H1 (cell line): ENCODE measurements around the gene BLNK. TPM values are rescaled to one million over a fixed set of nuclear protein-coding genes. Genes with fewer than 3 reads are reported as not detected.
A peak's percentile ranks its signal among the peaks of the same experiment; 100 is the strongest.

Experiments
- CTCF ChIA-PET: fragments of 300-600 bp; sonication (Branson Sonifier 250); formaldehyde crosslinking; loops from one replicate; lab custom pipeline; 2021; ENCODE audit not compliant: partially characterized antibody; lab: Charles Lee
- POLR2A ChIA-PET: fragments of 300-600 bp; sonication (Branson Sonifier 250); formaldehyde crosslinking; loops from one replicate; lab custom pipeline; 2021; ENCODE audit warnings: inconsistent platforms; ENCODE audit not compliant: partially characterized antibody; lab: Charles Lee
- DNase-seq, 2 experiments: peaks; one replicate each; pipeline versions ENCODE4 v3.0.0 to v3.0.0-alpha.2; 2010 to 2022; ENCODE audit warnings: low spot score in 2 of 2, low read depth in 1 of 2, mixed read lengths in 1 of 2
- FAIRE-seq: peaks from 2 replicates; lab custom pipeline; 2011; peaks lifted over from hg19 to GRCh38; lab: Jason Lieb, UNC
- H2AFZ ChIP-seq: 2 replicates; pipeline ENCODE4 v1.8.1; 2012; ENCODE audit warnings: low read length, inconsistent platforms
- H2AK5ac ChIP-seq: 2 replicates; pipeline ENCODE4 v1.6.1; 2013; ENCODE audit warnings: low read depth, low read length
- H2BK120ac ChIP-seq: replicated peaks from 2 replicates; pipeline ENCODE3; 2013; ENCODE audit warnings: low read depth, low read length, inconsistent platforms
- H2BK12ac ChIP-seq: 2 replicates; pipeline ENCODE4 v1.6.1; 2013; ENCODE audit warnings: low read depth, low read length
- H2BK15ac ChIP-seq: 2 replicates; pipeline ENCODE4 v1.6.1; 2013; ENCODE audit warnings: low read length
- H2BK20ac ChIP-seq: 2 replicates; pipeline ENCODE4 v1.6.1; 2013; ENCODE audit warnings: low read length
- H2BK5ac ChIP-seq: 2 replicates; pipeline ENCODE4 v1.6.1; 2013; ENCODE audit warnings: low read depth, low read length
- H3K14ac ChIP-seq: 2 replicates; pipeline ENCODE4 v1.6.1; 2013; ENCODE audit warnings: inconsistent platforms; ENCODE audit not compliant: insufficient read length
- H3K18ac ChIP-seq: 2 replicates; pipeline ENCODE4 v1.6.1; 2013; ENCODE audit warnings: low read length; ENCODE audit errors: extremely low read depth
- H3K23ac ChIP-seq: 2 replicates; pipeline ENCODE4 v1.6.1; 2013; ENCODE audit warnings: inconsistent platforms; ENCODE audit not compliant: insufficient read length
- H3K23me2 ChIP-seq: 2 replicates; pipeline ENCODE4 v1.6.1; 2013; ENCODE audit warnings: low read depth, low read length
- H3K27ac ChIP-seq: 2 replicates; pipeline ENCODE4 v1.6.1; 2011; ENCODE audit warnings: low read depth, low read length, inconsistent platforms
- H3K27me3 ChIP-seq, 4 experiments: replicated peaks in 1 of 4; 1 replicate in 1 of 4; 2 replicates in 3 of 4; pipeline versions ENCODE4 v1.6.1 to v1.8.1; 2011 to 2013; ENCODE audit warnings: low read length in 3 of 4, mild to moderate bottlenecking in 3 of 4, inconsistent platforms in 2 of 4, mixed read lengths in 2 of 4, moderate library complexity in 1 of 4; ENCODE audit not compliant: control insufficient read depth in 3 of 4, insufficient read depth in 3 of 4; ENCODE audit errors: extremely low read depth in 1 of 4
- H3K36me3 ChIP-seq, 4 experiments: 2 replicates each; pipeline versions ENCODE4 v1.6.1 to v1.8.1; 2011 to 2013; ENCODE audit warnings: mild to moderate bottlenecking in 4 of 4, low read length in 3 of 4, moderate library complexity in 2 of 4, control low read depth in 1 of 4, inconsistent platforms in 1 of 4; ENCODE audit not compliant: insufficient read depth in 4 of 4, control insufficient read depth in 2 of 4
- H3K4ac ChIP-seq: replicated peaks from 2 replicates; pipeline ENCODE3; 2013; ENCODE audit warnings: low read length, low read depth, mixed read lengths, inconsistent platforms; ENCODE audit not compliant: insufficient read length
- H3K4me1 ChIP-seq, 4 experiments: replicated peaks in 1 of 4; 1 replicate in 1 of 4; 2 replicates in 3 of 4; pipeline versions ENCODE4 v1.6.1 to v1.8.1; 2011 to 2013; ENCODE audit warnings: low read length in 3 of 4, inconsistent platforms in 2 of 4, mixed read lengths in 1 of 4; ENCODE audit not compliant: insufficient read depth in 4 of 4, control insufficient read depth in 3 of 4
- H3K4me2 ChIP-seq, 2 experiments: 2 replicates each; pipeline versions ENCODE4 v1.6.1 to v1.8.1; 2011 to 2013; ENCODE audit warnings: low read depth in 2 of 2, low read length in 2 of 2, control low read depth in 1 of 2, inconsistent platforms in 1 of 2, mild to moderate bottlenecking in 1 of 2; ENCODE audit not compliant: insufficient read depth in 1 of 2
- H3K4me3 ChIP-seq, 4 experiments: fragments of 200-600, 300-600 bp in 1 of 4; sonication (generic), shearing (Covaris generic), sonication (Bioruptor Twin) in 1 of 4; 2 replicates each; pipeline versions ENCODE4 v1.5.1 to v1.8.1; 2011 to 2016; ENCODE audit warnings: low read length in 4 of 4, low read depth in 3 of 4, control low read depth in 2 of 4, inconsistent platforms in 2 of 4, mild to moderate bottlenecking in 2 of 4, mixed read lengths in 1 of 4, moderate library complexity in 1 of 4; ENCODE audit not compliant: insufficient read depth in 2 of 4; ENCODE audit errors: extremely low read depth in 1 of 4
- H3K56ac ChIP-seq: replicated peaks from 2 replicates; pipeline ENCODE3; 2013; ENCODE audit warnings: low read depth, mild to moderate bottlenecking, mixed read lengths, low read length, inconsistent platforms; ENCODE audit not compliant: insufficient read length
- H3K79me1 ChIP-seq: 2 replicates; pipeline ENCODE4 v1.6.1; 2013; ENCODE audit warnings: low read depth, low read length, control low read depth
- H3K79me2 ChIP-seq, 2 experiments: 2 replicates each; pipeline versions ENCODE4 v1.6.1 to v1.8.1; 2012 to 2013; ENCODE audit warnings: low read length in 2 of 2, mild to moderate bottlenecking in 2 of 2, inconsistent platforms in 1 of 2; ENCODE audit not compliant: insufficient read depth in 2 of 2, control insufficient read depth in 1 of 2
- H3K9ac ChIP-seq, 4 experiments: replicated peaks in 1 of 4; 1 replicate in 1 of 4; 2 replicates in 3 of 4; pipeline versions ENCODE4 v1.6.1 to v1.8.1; 2011 to 2013; ENCODE audit warnings: low read depth in 3 of 4, low read length in 3 of 4, control low read depth in 2 of 4, mild to moderate bottlenecking in 2 of 4, moderate library complexity in 2 of 4, inconsistent platforms in 1 of 4; ENCODE audit errors: extremely low read depth in 1 of 4
- H3K9me3 ChIP-seq, 2 experiments: 2 replicates each; pipeline versions ENCODE4 v1.6.1 to v1.8.1; 2012 to 2013; ENCODE audit warnings: mild to moderate bottlenecking in 2 of 2, moderate library complexity in 2 of 2, control low read depth in 1 of 2, inconsistent platforms in 1 of 2, low read depth in 1 of 2, low read length in 1 of 2, mixed read lengths in 1 of 2; ENCODE audit not compliant: insufficient read depth in 2 of 2
- H4K20me1 ChIP-seq, 2 experiments: replicated peaks in 1 of 2; 2 replicates each; pipeline versions ENCODE3 to v1.8.1; 2011 to 2013; ENCODE audit warnings: inconsistent platforms in 2 of 2, low read length in 2 of 2, mild to moderate bottlenecking in 1 of 2; ENCODE audit not compliant: insufficient read depth in 2 of 2, control insufficient read depth in 1 of 2
- H4K5ac ChIP-seq: 2 replicates; pipeline ENCODE4 v1.6.1; 2013; ENCODE audit warnings: low read length, low read depth, mixed read lengths, inconsistent platforms; ENCODE audit not compliant: insufficient read length
- H4K8ac ChIP-seq: 2 replicates; pipeline ENCODE4 v1.8.0; 2013; ENCODE audit warnings: mild to moderate bottlenecking, moderate library complexity, low read length, inconsistent platforms; ENCODE audit not compliant: insufficient read depth; ENCODE audit errors: extremely low read depth
- H4K91ac ChIP-seq: replicated peaks from 2 replicates; pipeline ENCODE3; 2013; ENCODE audit warnings: low read length, mixed read lengths, inconsistent platforms; ENCODE audit not compliant: insufficient read length
- BACH1 ChIP-seq: IDR thresholded peaks from 2 replicates; pipeline ENCODE4 v1.6.1; 2012; ENCODE audit warnings: low read length, improper control_type of control experiment
- CTBP2 ChIP-seq: IDR thresholded peaks from 2 replicates; pipeline ENCODE4 v1.7.0; 2011; ENCODE audit warnings: borderline replicate concordance, mild to moderate bottlenecking, moderate library complexity, mixed read lengths, low read length; ENCODE audit not compliant: insufficient read depth, insufficient read length
- KDM4A ChIP-seq: IDR thresholded peaks from one replicate; pipeline ENCODE4 v1.7.1; 2012; ENCODE audit warnings: low read depth, mild to moderate bottlenecking, moderate library complexity, low read length, inconsistent platforms; ENCODE audit not compliant: severe bottlenecking
- MAFK ChIP-seq: IDR thresholded peaks from 2 replicates; pipeline ENCODE4 v1.6.1; 2012; ENCODE audit warnings: low read depth, mild to moderate bottlenecking, improper control_type of control experiment, low read length
- WGBS, 2 experiments: shearing (Covaris generic) in 1 of 2; methylation state at CpG; one replicate each; pipeline versions ENCODE4 v1.1.6 to v1.1.7; 2013 to 2015; ENCODE audit warnings: low lambda C conversion rate in 2 of 2, mixed read lengths in 2 of 2, inconsistent platforms in 1 of 2, low coverage in 1 of 2, missing lambda C conversion rate in 1 of 2; ENCODE audit not compliant: insufficient replicate concordance in 2 of 2, insufficient coverage in 1 of 2, insufficient read length in 1 of 2; ENCODE audit errors: extremely low coverage in 1 of 2, missing lambda C conversion rate in 1 of 2; 5-methylcytosine and 5-hydroxymethylcytosine counted together
- polyA plus RNA-seq, 7 experiments: library from polyadenylated mRNA; depleted of rRNA in 3 of 7; stranded (reverse) in 5 of 7; unstranded in 2 of 7; fragments of >200 nt in 5 of 7; fragments of 200-250 nt in 2 of 7; gene quantifications; 1 replicate in 5 of 7; 2 replicates in 1 of 7; 4 replicates in 1 of 7; pipeline versions ENCODE4 v1.2.1 to v1.2.3, GENCODE V29; 2011 to 2013; ENCODE audit warnings: missing spikeins in 2 of 7, mixed read lengths in 2 of 7
- total RNA-seq: library from RNA; stranded (reverse); fragmentation: NEBNext Ultra II Directional; extraction: Animal tissue kit (Norgen Biotek cat#: 25700); gene quantifications from 2 replicates; pipeline ENCODE4 v1.2.1, GENCODE V29; 2021

BLNK gene
- total and polyA plus RNA-seq, 2 of the 8 experiments (the other 6 are each of a cell fraction or from before 2014, with no cell fraction given) = not detected

DNA sequence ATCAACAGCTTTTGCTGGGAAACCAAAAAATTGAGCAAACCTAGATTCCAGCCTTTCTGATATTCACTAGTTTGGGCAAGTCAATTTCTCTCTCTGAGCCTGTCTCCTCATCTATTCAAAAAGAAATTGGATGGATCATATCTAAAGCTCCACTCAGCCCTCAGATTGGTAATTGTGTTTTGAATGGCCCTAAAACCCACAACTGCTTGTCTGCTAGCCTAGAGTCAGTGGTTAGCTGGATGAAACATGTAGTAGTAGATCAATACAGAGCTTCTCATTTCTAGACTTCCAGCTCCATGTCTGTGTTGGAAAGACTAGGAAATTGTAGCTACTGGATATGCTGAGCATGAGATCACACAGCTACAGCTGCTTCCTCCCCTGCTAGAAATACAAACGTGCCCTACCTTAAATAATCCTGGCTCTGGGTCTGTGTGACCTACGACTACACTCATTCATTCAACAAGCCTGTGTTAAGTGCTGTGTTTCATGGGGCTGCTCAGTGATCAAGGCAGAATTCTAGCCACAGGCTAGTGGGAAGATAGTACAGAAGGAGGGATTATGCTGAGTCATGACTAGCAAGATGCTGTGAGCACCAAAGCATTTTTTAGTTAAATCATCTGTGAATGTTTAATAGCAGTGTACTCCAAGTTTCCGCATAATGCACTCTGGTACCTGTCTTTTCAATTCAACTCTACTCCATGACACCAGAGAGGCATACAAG, 48.5 kb upstream of the BLNK start:
- no peak overlapping the region for H2AK5ac ChIP-seq
- no peak overlapping the region for H3K18ac ChIP-seq
- H3K56ac ChIP-seq = no peak overlapping the region
- no peaks in the 10 kb centered on the region for H3K79me2 ChIP-seq
- H4K5ac ChIP-seq = no peak overlapping the region
- no peak overlapping the region for H3K4ac ChIP-seq
- no peak for FAIRE-seq
- no peak overlapping the region for H4K8ac ChIP-seq
- H3K23ac ChIP-seq = no peak overlapping the region
- no peaks in the 10 kb centered on the region for H3K9me3 ChIP-seq
- no peak overlapping the region; the same call in 1 of the 2 replicates for H2BK5ac ChIP-seq
- TF ChIP-seq KDM4A = no peak
- TF ChIP-seq MAFK = peak; percentile 79
- TF ChIP-seq CTBP2 = no peak
- peak; percentile 92 for TF ChIP-seq BACH1
- TF ChIP-seq, all 59 proteins: peak for 2
- peak overlapping the region; percentile 2 for H4K91ac ChIP-seq
- H3K4me2 ChIP-seq = no peak overlapping the region
- H2BK20ac ChIP-seq = no peak overlapping the region
- H2AFZ ChIP-seq = peak overlapping the region; percentile 81
- H3K14ac ChIP-seq = no peak overlapping the region
- ChIA-PET CTCF (interaction anchor here (0.7 to 11.8 kb wide), 19 partner anchors 9 to 303 kb away, joined by 3 to 119 read pairs (median 4); no protein-coding TSS in a partner anchor), POLR2A (interaction anchor here (1.7 kb wide), 1 partner anchor 10 kb away, joined by 4 read pairs; no protein-coding TSS in a partner anchor)
- WGBS, 2 experiments = 79% methylated on average over 3 of the region's 3 CpGs; no CpG with 5 or more reads in 1 of the 2 experiments
- no peak overlapping the region for H3K4me3 ChIP-seq
- H3K9ac ChIP-seq = no peak overlapping the region
- no peak overlapping the region for H2BK120ac ChIP-seq
- no peak overlapping the region for H2BK15ac ChIP-seq
- no peaks in the 10 kb centered on the region for H3K27me3 ChIP-seq
- DNase-seq = no peak
- H2BK12ac ChIP-seq = peak overlapping the region; percentile 10; the same call in 1 of the 2 replicates
- H3K27ac ChIP-seq = no peak overlapping the region
- no peaks in the 10 kb centered on the region for H3K36me3 ChIP-seq
- no peaks in the 10 kb centered on the region for H4K20me1 ChIP-seq
- no peaks in the 10 kb centered on the region for H3K79me1 ChIP-seq
- no peaks in the 10 kb centered on the region for H3K23me2 ChIP-seq
- peaks cover 0 to 6% (median 0%) of the 10 kb centered on the region in 4 experiments; a peak in 2 of 7 replicates for H3K4me1 ChIP-seq
